HepG2 (cell line): ENCODE results near the gene UGGT1. TPM values are rescaled to one million over a fixed set of nuclear protein-coding genes. Genes with fewer than 3 reads are reported as not detected.

Source experiments
- ATAC-seq: fragments of 200-7000 bp; cut with Tn5 transposase; 3 replicates; pipeline ENCODE4 v1.9.1; 2020; ENCODE audit warnings: mild to moderate bottlenecking, moderate library complexity
- BruUV-seq: library from RNA; stranded (reverse); fragments of 400-500 nt; replicated peaks from 2 replicates; lab custom pipeline; 2021; lab: Mats Ljungman, UMichigan
- CTCF ChIA-PET: fragments of 300-600 bp; formaldehyde crosslinking; extraction: SDS; loops from one replicate; lab custom pipeline; 2021; ENCODE audit warnings: low total read pairs, inconsistent platforms, low intra/inter-chr PET ratio; lab: Yijun Ruan, JAX
- POLR2A ChIA-PET: fragments of 350-600 bp; sonication (Branson Sonifier 250); formaldehyde crosslinking; loops from one replicate; lab custom pipeline; 2020; ENCODE audit warnings: antibody characterized with exemption, inconsistent platforms; lab: Yijun Ruan, JAX
- DNase-seq: peaks from one replicate; pipeline ENCODE4 v3.0.0-alpha.2; 2015; ENCODE audit warnings: low spot score
- FAIRE-seq: peaks from 3 replicates; lab custom pipeline; 2011; peaks lifted over from hg19 to GRCh38; lab: Jason Lieb, UNC
- H2AFZ ChIP-seq: one replicate; pipeline ENCODE4 v1.6.1; 2011; ENCODE audit warnings: low read length, inconsistent platforms
- H3K27ac ChIP-seq: fragments of 300-600 bp; 3 replicates; pipeline ENCODE4 v1.8.0; 2011; ENCODE audit warnings: mixed run types, mild to moderate bottlenecking, mixed read lengths, low read length, inconsistent platforms; ENCODE audit not compliant: insufficient read depth; ENCODE audit errors: extremely low read length
- H3K27me3 ChIP-seq, 2 experiments: fragments of 200-600 bp in 1 of 2; 2 replicates in 1 of 2; 3 replicates in 1 of 2; pipeline versions ENCODE4 v1.6.0 to v1.8.0; 2011; ENCODE audit warnings: low read length in 2 of 2, mild to moderate bottlenecking in 2 of 2, moderate library complexity in 2 of 2, inconsistent platforms in 1 of 2; ENCODE audit not compliant: insufficient read depth in 2 of 2, control insufficient read depth in 1 of 2
- H3K36me3 ChIP-seq, 2 experiments: fragments of 200-600 bp in 1 of 2; replicated peaks in 1 of 2; 2 replicates in 1 of 2; 3 replicates in 1 of 2; pipeline versions ENCODE4 v1.5.1 to v1.8.0; 2011; ENCODE audit warnings: low read length in 2 of 2, inconsistent platforms in 1 of 2; ENCODE audit not compliant: insufficient read depth in 2 of 2, control insufficient read depth in 1 of 2
- H3K4me1 ChIP-seq: 2 replicates; pipeline ENCODE4 v1.5.1; 2012; ENCODE audit warnings: low read length, inconsistent platforms; ENCODE audit not compliant: insufficient read depth
- H3K4me2 ChIP-seq: 2 replicates; pipeline ENCODE4 v1.6.0; 2011; ENCODE audit warnings: low read depth, low read length, inconsistent platforms
- H3K4me3 ChIP-seq, 3 experiments: fragments of 200-600 bp in 1 of 3; sonication (generic), shearing (Covaris generic) in 1 of 3; replicated peaks in 1 of 3; 2 replicates each; pipeline ENCODE4 v1.5.1; 2011 to 2016; ENCODE audit warnings: low read length in 3 of 3, inconsistent platforms in 2 of 3, low read depth in 2 of 3, mild to moderate bottlenecking in 2 of 3, control low read depth in 1 of 3, mixed read lengths in 1 of 3; ENCODE audit not compliant: insufficient read depth in 1 of 3
- H3K79me2 ChIP-seq: one replicate; pipeline ENCODE4 v1.6.1; 2011; ENCODE audit warnings: low read length, inconsistent platforms; ENCODE audit not compliant: insufficient read depth
- H3K9ac ChIP-seq: 2 replicates; pipeline ENCODE4 v1.6.0; 2011; ENCODE audit warnings: mild to moderate bottlenecking, low read depth, low read length, inconsistent platforms; ENCODE audit not compliant: insufficient read depth
- H3K9me3 ChIP-seq: 2 replicates; pipeline ENCODE4 v1.5.1; 2012; ENCODE audit warnings: mild to moderate bottlenecking, low read length
- H4K20me1 ChIP-seq: 2 replicates; pipeline ENCODE4 v1.6.0; 2011; ENCODE audit warnings: inconsistent platforms, mild to moderate bottlenecking, low read length, moderate library complexity; ENCODE audit not compliant: insufficient read depth
- BATF2 ChIP-seq: sonication (generic); formaldehyde crosslinking; IDR thresholded peaks from 2 replicates; pipeline ENCODE4 v1.8.0; 2022; ENCODE audit warnings: mild to moderate bottlenecking, missing genetic modification reagents, moderate library complexity
- CREB1 ChIP-seq, 2 experiments: fragments of 450-650 bp in 1 of 2; IDR thresholded peaks; 2 replicates each; pipeline ENCODE4 v1.6.1; 2016 to 2017; ENCODE audit warnings: control low read depth in 1 of 2, mild to moderate bottlenecking in 1 of 2, missing compliant biosample characterization in 1 of 2, missing genetic modification characterization in 1 of 2
- GLMP ChIP-seq: sonication (generic); formaldehyde crosslinking; IDR thresholded peaks from 2 replicates; pipeline ENCODE4 v1.9.0; 2021; ENCODE audit warnings: missing genetic modification reagents, mild to moderate bottlenecking, borderline replicate concordance
- KAT2B ChIP-seq: fragments of 150-350 bp; IDR thresholded peaks from 2 replicates; pipeline ENCODE4 v1.6.1; 2014; ENCODE audit warnings: low read depth, low read length, borderline replicate concordance
- MATR3 ChIP-seq: sonication (generic); formaldehyde crosslinking; IDR thresholded peaks from 2 replicates; pipeline ENCODE4 v1.4.0; 2020; ENCODE audit warnings: missing genetic modification reagents
- NAIF1 ChIP-seq: sonication (generic); formaldehyde crosslinking; IDR thresholded peaks from 2 replicates; pipeline ENCODE4 v1.5.0; 2020; ENCODE audit warnings: mild to moderate bottlenecking, missing genetic modification reagents, borderline replicate concordance
- NONO ChIP-seq, 2 experiments: fragments of 450-650 bp in 1 of 2; sonication (generic) in 1 of 2; formaldehyde crosslinking in 1 of 2; IDR thresholded peaks in 1 of 2; conservative IDR thresholded peaks in 1 of 2; 2 replicates each; pipeline versions ENCODE4 v1.6.1 to v1.8.0; 2017 to 2022; ENCODE audit warnings: mild to moderate bottlenecking in 1 of 2, missing genetic modification reagents in 1 of 2, moderate library complexity in 1 of 2
- PRDM10 ChIP-seq: sonication (generic); formaldehyde crosslinking; IDR thresholded peaks from 2 replicates; pipeline ENCODE4 v1.4.0; 2020; ENCODE audit warnings: low read depth, missing genetic modification reagents
- SCMH1 ChIP-seq: sonication (generic); formaldehyde crosslinking; IDR thresholded peaks from 2 replicates; pipeline ENCODE4 v1.9.0; 2021; ENCODE audit warnings: missing genetic modification reagents, mild to moderate bottlenecking, borderline replicate concordance
- U2AF1 ChIP-seq: fragments of 200-400 bp; formaldehyde crosslinking; optimal IDR thresholded peaks from 2 replicates; pipeline ENCODE3; 2017; ENCODE audit warnings: mild to moderate bottlenecking, low read depth, low read length
- ZFY ChIP-seq: sonication (generic); formaldehyde crosslinking; IDR thresholded peaks from 2 replicates; pipeline ENCODE4 v1.4.0; 2020; ENCODE audit warnings: missing genetic modification reagents
- ZNF230 ChIP-seq: sonication (generic); formaldehyde crosslinking; IDR thresholded peaks from 2 replicates; pipeline ENCODE4 v1.4.0; 2020; ENCODE audit warnings: mild to moderate bottlenecking, missing genetic modification reagents
- WGBS: methylation state at CpG from one replicate; pipeline ENCODE4 v1.1.6; 2017; ENCODE audit warnings: low lambda C conversion rate; 5-methylcytosine and 5-hydroxymethylcytosine counted together
- in situ Hi-C: cut with HindIII; loops from 2 replicates; pipeline ENCODE4 v1.10.0; 2017; ENCODE audit warnings: low pct_unique_long_range_greater_than_20kb; ENCODE audit not compliant: extremely low pct_ligation_motif_present
- intact Hi-C: fragments of 100-400 bp; cut with micrococcal nuclease; formaldehyde crosslinking; loops from one replicate; pipeline ENCODE4 v1.10.0; 2022; ENCODE audit not compliant: unreplicated experiment
- polyA plus RNA-seq, 8 experiments: library from polyadenylated mRNA; depleted of rRNA in 3 of 8; stranded (reverse) in 7 of 8; unstranded in 1 of 8; fragments of >200 nt; fragmentation: Illumina TruSeq in 4 of 8; extraction: Trizol in 4 of 8; gene quantifications; 2 replicates each; pipeline versions ENCODE4 v1.2.1 to v1.2.3, GENCODE V29; 2011 to 2016; ENCODE audit warnings: low read depth in 4 of 8, missing spikeins in 1 of 8, mixed read lengths in 1 of 8; ENCODE audit not compliant: insufficient read depth in 1 of 8
- total RNA-seq, 5 experiments: library from RNA; depleted of rRNA; stranded (reverse); fragments of >200 nt; fragmentation: Illumina TruSeq; extraction: Trizol; gene quantifications; 2 replicates each; pipeline ENCODE4 v1.2.3, GENCODE V29; 2016; ENCODE audit warnings: low read depth in 1 of 5
- TF ChIP-seq, protein P1 (sequence below): sonication (generic); formaldehyde crosslinking; IDR thresholded peaks from 2 replicates; pipeline ENCODE4 v1.5.0; 2020; ENCODE audit warnings: mild to moderate bottlenecking, missing genetic modification reagents
- TF ChIP-seq, protein P2 (sequence below): fragments of 450-650 bp; IDR thresholded peaks from 2 replicates; pipeline ENCODE4 v1.6.1; 2016

The UGGT1 gene
- total and polyA plus RNA-seq, 2 of the 13 experiments (the other 11 are each of a cell fraction or from before 2014, with no cell fraction given), result 35.8 to 83.2 TPM

DNA sequence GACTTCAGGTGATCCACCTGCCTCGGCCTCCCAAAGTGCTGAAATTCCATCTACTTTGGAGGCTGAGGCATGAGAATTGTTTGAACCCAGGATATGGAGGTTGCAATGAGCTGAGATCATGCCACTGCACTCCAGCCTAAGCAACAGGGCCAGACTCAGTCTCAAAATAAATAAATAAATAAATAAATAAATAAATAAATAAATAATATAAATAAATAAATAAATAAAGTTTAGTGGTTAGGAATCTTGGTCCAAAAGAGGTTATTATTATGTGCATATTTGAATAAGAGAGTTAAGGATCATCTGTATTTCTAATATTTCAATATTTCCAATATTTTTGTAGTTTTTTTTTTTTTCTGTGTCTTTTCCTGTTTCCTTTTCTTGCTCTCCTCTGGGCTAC, 136.9 kb downstream of the UGGT1 start:
- no peaks in the 10 kb centered on the region for H3K27me3 ChIP-seq
- no peaks in the 10 kb centered on the region for H3K36me3 ChIP-seq
- no peak overlapping the region for H3K27ac ChIP-seq
- CTCF ChIA-PET, result no interaction called here
- 97% methylated on average over 1 of the region's 1 CpG for WGBS
- peaks cover 16% of the 10 kb centered on the region for H3K4me1 ChIP-seq
- H4K20me1 ChIP-seq, result no peaks in the 10 kb centered on the region
- FAIRE-seq (no peak), DNase-seq (no peak), ATAC-seq (no peak)
- BruUV-seq, result no TSS peak
- no peak overlapping the region for H3K9ac ChIP-seq
- no peak overlapping the region for H3K4me2 ChIP-seq
- intact Hi-C loops, result no loop called here
- no peaks in the 10 kb centered on the region for H3K9me3 ChIP-seq
- H3K79me2 ChIP-seq, result no peaks in the 10 kb centered on the region
- POLR2A ChIA-PET, result interaction anchor here (0.8 kb wide), 1 partner anchor 32 kb away, joined by 3 read pairs; no protein-coding TSS in a partner anchor
- no peak overlapping the region for H3K4me3 ChIP-seq
- in situ Hi-C loops, result no loop called here
- H2AFZ ChIP-seq, result no peak overlapping the region
- TF ChIP-seq BATF2 (CRISPR knock-in tag), result no peak
- no peak for TF ChIP-seq ZNF230 (CRISPR knock-in tag)
- TF ChIP-seq, protein P1, sequence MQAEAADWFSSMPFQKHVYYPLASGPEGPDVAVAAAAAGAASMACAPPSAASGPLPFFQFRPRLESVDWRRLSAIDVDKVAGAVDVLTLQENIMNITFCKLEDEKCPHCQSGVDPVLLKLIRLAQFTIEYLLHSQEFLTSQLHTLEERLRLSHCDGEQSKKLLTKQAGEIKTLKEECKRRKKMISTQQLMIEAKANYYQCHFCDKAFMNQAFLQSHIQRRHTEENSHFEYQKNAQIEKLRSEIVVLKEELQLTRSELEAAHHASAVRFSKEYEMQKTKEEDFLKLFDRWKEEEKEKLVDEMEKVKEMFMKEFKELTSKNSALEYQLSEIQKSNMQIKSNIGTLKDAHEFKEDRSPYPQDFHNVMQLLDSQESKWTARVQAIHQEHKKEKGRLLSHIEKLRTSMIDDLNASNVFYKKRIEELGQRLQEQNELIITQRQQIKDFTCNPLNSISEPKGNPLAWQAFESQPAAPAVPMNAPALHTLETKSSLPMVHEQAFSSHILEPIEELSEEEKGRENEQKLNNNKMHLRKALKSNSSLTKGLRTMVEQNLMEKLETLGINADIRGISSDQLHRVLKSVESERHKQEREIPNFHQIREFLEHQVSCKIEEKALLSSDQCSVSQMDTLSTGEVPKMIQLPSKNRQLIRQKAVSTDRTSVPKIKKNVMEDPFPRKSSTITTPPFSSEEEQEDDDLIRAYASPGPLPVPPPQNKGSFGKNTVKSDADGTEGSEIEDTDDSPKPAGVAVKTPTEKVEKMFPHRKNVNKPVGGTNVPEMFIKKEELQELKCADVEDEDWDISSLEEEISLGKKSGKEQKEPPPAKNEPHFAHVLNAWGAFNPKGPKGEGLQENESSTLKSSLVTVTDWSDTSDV, result no peak
- TF ChIP-seq GLMP (CRISPR knock-in tag), result no peak
- no peak for TF ChIP-seq PRDM10 (CRISPR knock-in tag)
- TF ChIP-seq CREB1 (IDR thresholded peaks at IDR 0.05), result no peak
- no peak for TF ChIP-seq CREB1 (CRISPR knock-in tag; IDR thresholded peaks at IDR 0.05)
- TF ChIP-seq ZFY (CRISPR knock-in tag), result no peak
- no peak for TF ChIP-seq MATR3 (CRISPR knock-in tag)
- no peak for TF ChIP-seq SCMH1 (CRISPR knock-in tag)
- TF ChIP-seq NONO (IDR thresholded peaks at IDR 0.05), result no peak
- TF ChIP-seq NONO (CRISPR knock-in tag; conservative IDR thresholded peaks at IDR 0.05), result no peak
- TF ChIP-seq NAIF1 (CRISPR knock-in tag), result no peak
- TF ChIP-seq KAT2B, result no peak
- TF ChIP-seq U2AF1, result no peak
- TF ChIP-seq, protein P2, sequence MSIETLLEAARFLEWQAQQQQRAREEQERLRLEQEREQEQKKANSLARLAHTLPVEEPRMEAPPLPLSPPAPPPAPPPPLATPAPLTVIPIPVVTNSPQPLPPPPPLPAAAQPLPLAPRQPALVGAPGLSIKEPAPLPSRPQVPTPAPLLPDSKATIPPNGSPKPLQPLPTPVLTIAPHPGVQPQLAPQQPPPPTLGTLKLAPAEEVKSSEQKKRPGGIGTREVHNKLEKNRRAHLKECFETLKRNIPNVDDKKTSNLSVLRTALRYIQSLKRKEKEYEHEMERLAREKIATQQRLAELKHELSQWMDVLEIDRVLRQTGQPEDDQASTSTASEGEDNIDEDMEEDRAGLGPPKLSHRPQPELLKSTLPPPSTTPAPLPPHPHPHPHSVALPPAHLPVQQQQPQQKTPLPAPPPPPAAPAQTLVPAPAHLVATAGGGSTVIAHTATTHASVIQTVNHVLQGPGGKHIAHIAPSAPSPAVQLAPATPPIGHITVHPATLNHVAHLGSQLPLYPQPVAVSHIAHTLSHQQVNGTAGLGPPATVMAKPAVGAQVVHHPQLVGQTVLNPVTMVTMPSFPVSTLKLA, result no peak
